Left colon (tissue), 2 donors: Measurements from ENCODE around the gene PRDM12. TPM values are rescaled to one million over a fixed set of nuclear protein-coding genes. Genes with fewer than 3 reads are reported as not detected.
A peak's percentile ranks its signal among the peaks of the same experiment; 100 is the strongest.
"Not testable (repeated sequence)": the region's sequence is repeated elsewhere in the genome, so short reads cannot be mapped to it uniquely, and the experiment has no call there.

Experiments used
- ATAC-seq: fragments of 200-7000 bp; cut with Tn5 transposase; one replicate; pipeline ENCODE4 v1.9.1; 2020; ENCODE audit warnings: mild to moderate bottlenecking, moderate library complexity
- DNase-seq, 2 donors: peaks; one replicate each; pipeline ENCODE4 v3.0.0-alpha.2; 2020
- intact Hi-C, 2 donors: fragments of 100-400 bp; cut with DNase I in 1 of 2; cut with micrococcal nuclease in 1 of 2; formaldehyde crosslinking; loops; one replicate each; pipeline versions ENCODE4 v1.11.2 to v1.14.0; 2022; cut with DNase I, micrococcal nuclease
- total RNA-seq, 2 donors: library from RNA; stranded (reverse); fragmentation: NEBNext Ultra II Directional; extraction: Animal tissue kit (Norgen Biotek cat#: 25700); gene quantifications; one replicate each; pipeline ENCODE4 v1.2.1, GENCODE V29; 2021
- donor health status: DM: no; HTN: no; CAD: no.
- donor health status: DM: yes; HTN: yes; CAD: no.

PRDM12 gene
- total RNA-seq, 2 donors from 2014 or later: not detected

DNA sequence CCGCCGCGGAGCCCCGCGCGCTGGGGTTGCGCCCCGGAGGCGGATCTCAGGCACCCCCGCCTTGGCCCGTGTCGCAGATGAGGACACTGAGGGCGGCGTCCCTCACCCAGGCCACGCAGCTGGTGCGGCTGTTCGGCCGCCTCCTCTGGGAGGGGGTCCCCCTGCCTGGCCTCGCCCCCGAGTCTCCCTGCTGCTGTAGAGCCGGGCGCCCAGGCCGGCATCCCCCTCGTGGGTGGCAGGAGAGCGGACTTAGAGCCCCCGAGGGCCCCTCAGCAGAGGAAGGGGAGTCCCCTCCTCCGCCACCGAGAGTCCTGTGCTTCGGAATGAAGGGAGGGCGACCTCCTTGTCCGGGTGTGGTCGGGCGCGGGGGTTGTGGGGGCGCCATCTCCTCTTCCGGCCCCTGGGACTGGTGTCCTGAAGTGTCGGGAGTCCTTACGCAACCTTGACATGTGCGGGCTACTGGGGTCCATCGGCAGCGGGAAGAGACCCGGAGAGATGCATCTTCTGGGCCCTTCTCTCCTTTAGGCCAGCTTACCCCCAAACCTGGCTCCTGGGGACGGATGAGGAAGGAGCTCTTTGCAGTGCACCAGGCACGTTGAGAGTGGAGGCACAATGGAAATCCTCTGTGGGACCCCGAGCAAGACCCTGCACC is 17.5 kb downstream of the PRDM12 start:
- ATAC-seq: peak; percentile 42
- intact Hi-C loops: loop anchor here (5.0 kb wide), 1 partner anchor 220 kb away; no protein-coding TSS in a partner anchor
- peak in 1 of 2 donors; percentile 44 for DNase-seq

DNA sequence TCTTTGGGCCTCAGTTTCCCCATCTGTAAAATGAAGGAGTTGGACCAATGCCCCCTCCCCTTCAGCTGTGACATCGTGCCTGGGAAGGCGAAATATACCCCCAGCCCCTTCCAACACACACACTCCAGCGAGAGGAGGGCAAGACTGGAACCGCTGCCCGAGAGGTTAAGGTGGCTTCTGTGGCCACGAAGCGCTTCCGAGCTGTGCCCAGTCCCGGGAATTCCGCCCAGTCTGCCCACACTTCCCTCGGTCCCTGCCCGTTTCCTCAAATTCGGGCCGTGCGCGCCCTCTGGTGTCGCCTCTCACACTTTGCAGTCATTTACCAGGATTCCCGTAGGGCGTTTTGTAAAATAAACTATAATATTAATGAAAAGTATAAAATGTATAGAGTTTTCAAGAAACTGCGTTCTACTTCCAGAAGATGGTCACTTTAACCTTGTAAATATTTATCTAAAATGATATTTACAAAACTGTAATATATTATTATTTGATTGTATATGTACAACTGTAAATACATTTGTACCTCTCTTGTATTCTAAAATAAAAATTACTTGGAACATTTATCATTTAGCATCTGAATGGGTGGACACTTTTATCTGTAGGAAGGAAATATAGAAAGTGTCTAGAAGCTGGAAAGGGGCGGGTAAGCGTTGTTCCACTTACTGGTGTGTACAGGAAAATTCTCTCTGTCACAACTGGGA is 18.2 kb downstream of the PRDM12 start:
- intact Hi-C loops: loop anchor here (5.0 kb wide), 1 partner anchor 220 kb away; no protein-coding TSS in a partner anchor
- ATAC-seq: peak; percentile 77
- DNase-seq: peak; percentile 75 to 83

DNA sequence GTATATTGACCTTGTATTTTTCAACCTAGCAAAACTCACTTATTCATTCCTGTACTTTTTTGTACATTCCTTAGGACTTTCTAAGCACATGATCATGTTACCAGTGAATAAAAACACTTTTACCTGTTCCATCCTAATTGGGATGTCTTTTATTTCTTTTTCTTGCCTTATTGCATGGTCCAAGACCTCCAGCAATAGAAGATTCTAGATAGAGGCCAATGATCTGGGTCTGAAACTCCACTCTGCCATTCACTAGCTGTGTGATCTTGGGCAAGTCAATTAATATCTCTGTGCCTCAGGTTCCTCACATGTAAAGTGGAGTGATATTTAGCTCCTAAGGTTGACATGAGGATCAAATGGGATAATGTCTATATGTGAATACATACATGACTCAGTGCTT is 20.7 kb downstream of the PRDM12 start:
- intact Hi-C loops: no loop called here

DNA sequence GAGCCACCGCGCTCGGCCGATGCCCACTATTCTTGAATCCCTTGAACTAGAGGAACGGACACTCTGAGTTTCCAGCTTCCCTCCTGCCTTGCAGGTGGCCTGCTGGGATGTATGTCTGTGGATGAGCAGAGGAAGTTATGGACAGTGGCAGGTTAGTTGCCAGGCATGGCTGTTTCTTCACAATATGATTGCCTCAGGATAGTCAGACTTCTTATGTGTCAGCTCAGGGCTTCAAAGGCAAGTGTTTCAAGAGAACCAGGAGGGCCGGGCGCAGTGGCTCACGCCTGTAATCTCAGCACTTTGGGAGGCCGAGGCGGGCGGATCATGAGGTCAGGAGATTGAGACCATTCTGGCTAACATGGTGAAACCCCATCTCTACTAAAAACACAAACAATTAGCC is 21.6 kb downstream of the PRDM12 start:
- not testable (repeated sequence) for DNase-seq, ATAC-seq

More for the DNA sequence above, 20.7 kb downstream of the PRDM12 start:
- DNase-seq: no peak
- no peak for ATAC-seq

DNA sequence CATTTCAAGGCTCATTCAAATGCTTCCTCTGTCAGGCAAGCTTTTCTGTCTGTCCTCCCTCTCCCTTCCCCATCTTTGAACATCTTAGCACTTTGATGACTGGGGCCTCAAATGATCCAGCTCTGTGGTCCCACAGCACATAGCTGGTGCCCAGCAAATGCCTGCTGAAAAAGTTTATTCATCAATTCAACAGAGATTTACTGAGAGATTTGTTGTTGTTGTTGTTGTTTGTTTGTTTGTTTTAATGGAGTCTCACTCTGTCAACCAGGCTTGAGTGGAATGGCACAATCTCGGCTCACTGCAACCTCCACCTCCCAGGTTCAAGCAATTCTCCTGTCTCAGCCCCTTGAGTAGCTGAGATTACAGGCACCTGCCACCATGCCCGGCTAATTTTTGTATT is 23.2 kb downstream of the PRDM12 start:
- no peak for ATAC-seq
- intact Hi-C loops: no loop called here
- DNase-seq: no peak

More for the DNA sequence above, 21.6 kb downstream of the PRDM12 start:
- intact Hi-C loops: not testable (repeated sequence)

DNA sequence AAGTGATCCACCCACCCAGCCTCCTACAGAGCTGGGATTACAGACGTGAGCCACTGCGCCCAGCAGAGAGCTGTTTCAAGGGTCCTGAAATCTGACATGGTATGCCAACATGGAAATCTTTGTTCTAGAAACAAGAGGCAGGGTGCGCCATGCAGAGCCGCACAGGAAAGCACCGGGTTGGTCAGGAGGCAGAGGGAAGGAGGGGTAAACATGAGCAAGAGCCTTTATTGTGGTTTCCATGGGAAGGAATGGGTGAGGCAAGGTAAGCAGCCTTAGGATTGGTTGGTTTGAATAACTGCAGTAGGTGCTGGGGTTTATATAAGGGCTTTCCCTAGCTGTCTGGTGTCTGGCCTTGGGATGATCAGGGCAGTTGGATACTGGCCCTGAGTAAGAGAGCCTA is 23.7 kb downstream of the PRDM12 start:
- intact Hi-C loops: no loop called here
- ATAC-seq: no peak
- no peak for DNase-seq

DNA sequence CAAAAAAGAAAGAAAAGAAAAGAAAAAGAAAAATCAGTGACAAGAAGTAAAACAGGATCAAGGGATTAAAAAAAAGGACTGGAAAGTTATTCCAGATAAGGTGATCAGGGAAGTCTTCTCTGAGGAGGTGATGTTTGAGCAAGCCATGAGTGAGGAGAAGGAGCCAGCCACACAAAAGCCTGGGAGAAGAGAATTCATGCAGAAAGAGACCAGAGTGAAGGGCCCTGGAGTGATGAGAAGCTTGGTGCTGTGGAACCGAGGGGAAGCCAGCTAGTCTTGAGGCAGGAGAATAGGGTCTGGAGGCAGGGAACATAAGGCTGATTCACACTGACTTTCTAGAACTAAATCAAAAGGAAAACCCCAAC is 25.2 kb downstream of the PRDM12 start:
- peak; percentile 6 for ATAC-seq
- intact Hi-C loops: no loop called here
- no peak for DNase-seq

DNA sequence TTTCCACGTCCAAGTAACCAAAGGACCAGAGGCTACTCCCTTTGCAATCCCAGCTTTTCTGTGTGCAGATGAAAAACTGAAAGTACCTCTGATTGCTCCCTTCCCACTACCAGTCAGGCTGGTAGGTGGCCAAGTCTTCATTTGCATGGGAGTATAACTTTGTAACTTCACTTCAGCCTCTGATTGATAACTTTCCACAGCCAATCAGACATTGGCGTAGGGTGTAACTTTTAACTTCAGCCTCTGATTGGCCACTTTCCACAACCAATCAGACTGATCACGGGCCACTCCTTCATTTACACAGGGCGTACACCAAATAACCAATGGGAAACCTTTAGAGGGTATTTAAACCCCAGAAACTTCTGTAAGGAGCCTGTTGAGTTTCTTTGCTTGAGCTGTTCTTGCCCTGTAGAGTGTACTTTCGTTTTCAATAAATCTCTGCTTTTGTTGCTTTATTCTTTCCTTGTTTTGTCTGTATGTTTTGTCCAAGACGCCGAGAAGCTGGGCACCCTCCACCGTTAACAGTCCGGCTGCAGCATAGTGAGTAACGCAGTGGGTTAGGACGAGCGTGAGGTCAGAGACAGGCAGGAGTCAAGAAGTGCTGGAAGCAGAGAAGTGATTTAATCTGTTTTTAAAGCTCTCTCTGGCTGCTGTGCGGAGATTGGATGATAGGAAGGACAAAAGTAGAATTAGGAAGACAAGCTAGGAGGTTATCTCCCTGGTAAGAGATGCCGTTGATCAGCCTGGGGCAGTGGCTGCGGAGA is 25.7 kb downstream of the PRDM12 start:
- DNase-seq: peak; percentile 74 to 88
- intact Hi-C loops: no loop called here
- ATAC-seq: peak; percentile 78

DNA sequence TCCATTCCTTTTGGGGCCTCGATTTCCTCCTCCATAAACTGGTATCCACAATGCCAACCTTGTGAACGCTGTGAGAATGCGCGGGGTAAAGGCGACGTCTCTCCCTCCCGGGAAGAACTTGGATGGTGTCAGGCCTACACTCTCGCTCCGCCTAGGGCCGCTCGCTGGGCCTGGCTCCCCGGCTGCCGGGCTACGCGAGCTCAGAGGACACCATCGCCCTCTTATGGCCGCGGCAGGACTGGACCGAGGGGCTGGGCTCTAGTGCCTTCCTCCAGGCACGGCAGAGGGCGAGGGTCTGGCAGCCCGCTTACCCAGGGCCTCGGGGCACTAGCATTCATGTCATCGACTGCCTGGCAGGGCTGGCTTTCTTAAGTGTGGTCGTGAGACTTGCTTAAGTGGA is 27.9 kb downstream of the PRDM12 start:
- DNase-seq: no peak
- intact Hi-C loops: no loop called here
- ATAC-seq: no peak

DNA sequence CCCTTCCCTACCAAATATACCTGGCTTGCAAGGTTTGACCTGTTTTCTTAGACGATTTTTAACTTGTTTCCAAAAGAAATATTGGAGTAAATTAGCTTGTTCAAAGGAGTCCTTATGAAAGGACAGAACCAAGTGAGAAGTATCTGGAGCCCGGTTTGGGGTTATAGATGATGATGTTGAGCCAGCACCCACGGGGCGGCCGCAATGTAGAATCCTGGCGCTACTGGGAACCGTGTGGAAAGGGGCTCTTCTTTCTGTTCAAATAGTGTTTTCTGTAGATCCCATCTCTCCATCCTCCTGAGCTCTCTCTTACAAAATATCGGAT is 28.7 kb downstream of the PRDM12 start:
- DNase-seq (no peak), ATAC-seq (no peak)
- intact Hi-C loops: no loop called here

DNA sequence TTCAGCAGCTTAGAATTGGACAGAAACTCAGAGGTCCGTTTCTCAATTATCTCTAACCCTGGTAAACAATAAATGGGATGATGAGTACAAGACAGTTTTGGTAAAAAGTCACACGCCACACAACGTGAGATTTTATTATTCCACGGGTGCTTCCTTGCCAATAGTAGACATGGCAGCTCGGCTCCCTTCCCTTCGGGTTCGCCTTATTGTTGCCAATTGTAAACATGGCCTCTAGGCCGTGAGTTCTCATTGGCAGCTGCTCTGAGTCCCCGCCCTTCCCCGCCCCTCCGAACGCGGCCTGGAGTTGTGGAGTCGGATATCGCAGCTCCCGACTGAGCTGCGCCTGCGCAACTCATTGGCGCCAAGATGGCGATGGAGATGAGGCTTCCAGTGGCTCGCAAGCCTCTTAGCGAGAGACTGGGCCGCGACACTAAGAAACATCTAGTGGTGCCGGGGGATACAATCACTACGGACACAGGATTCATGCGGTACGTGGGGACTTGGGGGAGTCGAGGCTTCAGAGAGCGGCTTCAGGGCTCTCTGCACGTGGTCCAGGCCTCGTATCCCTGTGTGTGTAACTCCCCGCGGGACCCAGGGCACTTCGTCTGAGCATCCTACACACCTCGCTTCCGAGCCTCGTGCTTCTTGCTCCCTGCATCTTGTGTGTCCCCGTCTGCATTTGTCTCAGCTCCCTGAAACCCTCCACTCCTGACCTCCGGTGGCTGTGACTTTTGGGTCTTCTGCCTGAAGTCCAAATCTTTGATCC is 29.2 kb downstream of the PRDM12 start, which contains the start of gene EXOSC2:
Gene EXOSC2 (plus strand): TSS at position 355 of the 766 bp plus-strand sequence. CDS start 12 bp downstream, at position 367.
- intact Hi-C loops: no loop called here
- DNase-seq (peak; percentile 98 to 99), ATAC-seq (peak; percentile 82)

DNA sequence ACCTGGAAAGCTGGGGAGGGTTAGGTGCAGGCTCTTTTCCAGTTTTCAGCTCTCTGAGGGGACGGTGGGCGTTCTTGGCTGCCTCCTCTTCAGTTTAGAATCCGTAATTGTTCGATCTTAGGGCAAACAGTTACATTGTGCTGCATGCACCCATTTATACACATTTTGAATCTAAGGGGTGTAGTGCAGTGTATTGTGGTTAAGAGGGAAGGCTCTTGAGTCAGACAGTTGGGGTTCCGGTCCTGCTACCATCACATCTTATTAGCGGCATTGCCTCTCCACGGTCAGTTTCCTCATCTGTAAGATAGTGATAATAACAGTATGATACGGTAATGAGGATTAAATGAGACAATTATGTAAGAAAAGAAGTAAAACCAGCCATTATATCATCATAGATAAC is 29.8 kb downstream of the PRDM12 start:
- intact Hi-C loops: no loop called here
- ATAC-seq (no peak), DNase-seq (no peak)

DNA sequence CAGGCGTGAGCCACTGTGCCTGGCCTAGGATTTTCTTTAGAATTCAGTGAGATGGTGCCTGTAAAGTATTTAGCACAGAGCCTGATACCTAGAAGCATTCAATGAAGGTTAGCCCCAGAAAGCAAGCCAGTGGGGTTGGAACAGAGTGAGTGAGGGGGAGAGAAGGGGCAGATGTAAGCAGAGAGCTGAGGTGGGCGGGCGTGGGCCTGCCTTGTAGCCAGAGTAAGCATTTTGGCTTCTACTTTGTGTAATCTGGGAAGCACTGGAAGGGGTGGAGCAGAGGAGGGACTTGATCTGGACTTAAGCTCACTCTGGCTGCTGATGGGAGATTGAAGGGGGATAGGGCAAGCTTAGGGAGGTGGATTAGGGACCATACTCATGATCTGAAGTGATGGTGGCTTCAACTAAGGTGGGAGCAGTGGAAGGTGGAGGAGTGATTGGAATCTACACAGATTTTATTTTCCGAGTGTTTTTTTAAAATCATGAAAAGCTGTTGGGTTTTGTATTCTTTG is 31.8 kb downstream of the PRDM12 start:
- intact Hi-C loops: no loop called here

DNA sequence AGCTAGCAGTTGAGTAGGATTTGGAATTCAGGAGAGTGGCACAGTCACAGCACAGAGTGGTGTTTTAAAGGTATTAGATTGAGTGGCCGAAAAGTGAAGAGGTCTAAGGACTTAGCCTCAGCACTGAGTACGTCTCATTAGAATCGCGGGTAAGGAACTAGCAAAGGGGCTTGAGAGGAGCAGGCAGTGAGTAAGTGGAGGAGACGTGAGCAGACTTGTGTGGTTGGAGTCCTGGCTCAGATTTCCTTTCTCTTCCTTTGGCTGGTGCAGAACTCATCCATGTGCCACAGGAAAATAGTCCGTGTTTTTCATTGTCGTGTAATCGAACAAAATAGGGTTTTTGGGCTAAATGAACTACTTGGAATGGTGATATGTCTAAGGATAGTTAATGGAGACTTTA is 32.6 kb downstream of the PRDM12 start:
- DNase-seq: no peak
- ATAC-seq: no peak
- intact Hi-C loops: no loop called here

More for the DNA sequence above, 31.8 kb downstream of the PRDM12 start:
- no peak for ATAC-seq
- DNase-seq: no peak

DNA sequence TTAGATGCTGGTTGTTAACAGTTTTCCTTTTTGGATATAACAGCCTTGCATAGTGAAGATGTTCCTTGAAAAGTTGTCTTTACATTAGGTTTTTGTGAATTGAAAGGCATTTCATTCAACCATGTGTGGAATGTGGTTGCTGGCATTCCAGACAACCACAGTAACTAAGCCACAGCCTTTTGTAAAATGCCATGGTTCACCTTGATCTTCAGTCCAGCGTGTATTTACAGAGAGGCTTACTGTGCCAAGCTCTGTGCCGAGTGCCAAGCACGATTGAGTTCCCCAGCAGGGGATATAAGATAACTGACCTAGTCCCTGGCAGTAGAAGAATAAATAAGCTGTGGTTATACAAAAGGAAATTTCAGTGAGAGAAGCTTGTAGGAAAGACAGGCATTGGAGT is 34.1 kb downstream of the PRDM12 start:
- intact Hi-C loops: no loop called here
- ATAC-seq: no peak

DNA sequence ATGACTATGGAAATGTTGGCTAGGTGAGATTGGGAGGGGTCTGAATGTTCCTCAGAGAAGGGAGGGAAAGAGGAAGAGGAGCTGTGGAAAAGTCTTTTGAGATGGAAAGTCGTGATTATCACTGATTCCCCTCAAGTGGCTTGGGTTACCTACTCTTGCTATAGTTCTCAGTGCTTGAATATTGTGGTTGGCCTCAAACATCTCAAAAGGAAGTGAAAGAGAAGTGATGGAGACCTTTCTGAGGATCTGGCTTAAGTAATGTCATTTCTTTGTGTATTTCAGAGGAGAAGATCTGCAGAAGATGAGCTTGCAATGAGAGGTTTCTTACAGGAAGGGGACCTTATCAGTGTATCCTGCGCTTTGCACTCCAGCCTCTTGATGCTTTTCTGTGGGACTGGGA is 34.7 kb downstream of the PRDM12 start:
- intact Hi-C loops: no loop called here
- no peak for DNase-seq
- no peak for ATAC-seq

More for the DNA sequence above, 34.1 kb downstream of the PRDM12 start:
- no peak for DNase-seq

DNA sequence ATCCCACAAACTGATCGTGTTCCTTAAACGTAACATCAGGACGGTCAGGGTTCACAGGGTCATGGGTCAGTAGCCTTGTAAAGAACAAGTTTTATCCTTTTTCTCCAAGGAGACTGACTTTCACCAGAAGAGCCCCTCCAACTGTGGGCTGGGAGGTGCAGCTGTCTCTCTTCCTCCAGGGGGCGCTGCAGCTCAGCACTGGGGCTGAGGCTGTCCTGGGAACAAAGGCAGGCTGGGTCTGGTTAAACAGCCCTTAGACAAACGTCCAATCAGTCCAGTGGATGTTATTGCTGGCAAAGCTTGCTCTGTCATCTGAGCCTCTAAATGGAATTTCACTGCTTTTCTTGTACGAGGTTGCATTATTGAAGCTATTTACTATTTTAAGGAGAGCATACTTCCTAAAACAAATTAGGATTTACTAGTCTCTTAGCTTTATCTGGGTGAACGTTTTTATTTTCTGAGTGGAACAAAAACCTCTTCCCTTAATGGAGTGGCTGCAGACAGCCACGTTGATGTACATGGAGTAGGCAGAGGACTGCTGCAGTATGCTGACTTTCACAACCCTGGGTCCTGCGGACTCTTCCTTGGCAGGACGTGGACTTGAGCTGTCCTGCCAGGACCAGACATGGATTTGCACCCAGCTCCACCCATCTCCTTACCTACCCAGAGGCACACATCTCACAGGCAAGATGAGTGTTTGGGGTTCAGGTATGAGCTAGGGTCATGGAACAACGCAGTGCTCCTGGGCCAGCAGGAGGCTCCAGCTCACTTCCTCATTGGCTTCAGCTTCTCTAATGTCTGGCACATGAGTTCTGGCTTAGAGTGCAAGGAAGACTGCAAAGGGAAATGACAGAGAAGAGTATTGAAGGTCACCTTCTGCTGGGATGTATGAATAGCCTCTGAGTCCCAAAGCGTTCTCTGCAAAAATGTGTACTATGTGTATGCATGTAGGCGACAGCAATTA is 36.9 kb downstream of the PRDM12 start:
- peak; percentile 94 for ATAC-seq
- DNase-seq: peak; percentile 57 to 87
- intact Hi-C loops: loop anchor here (5.0 to 10.0 kb wide), 3 partner anchors 163 to 343 kb away; partner anchors contain the start of gene FIBCD1 (in 1 of the 2)
